GM12892 (cell line): ENCODE results near the gene EML6.

Source experiments
- POLR2A ChIP-seq: IDR thresholded peaks from 2 replicates; pipeline ENCODE4 v1.6.1; 2011; ENCODE audit warnings: low read depth, low read length, control low read depth
- POLR2AphosphoS5 ChIP-seq: IDR thresholded peaks from 2 replicates; pipeline ENCODE4 v1.6.1; 2011; ENCODE audit warnings: low read depth, low read length, control low read depth
- TAF1 ChIP-seq: IDR thresholded peaks from 2 replicates; pipeline ENCODE4 v1.6.1; 2011; ENCODE audit warnings: low read depth, mild to moderate bottlenecking, control low read depth, low read length, borderline replicate concordance

- TF ChIP-seq POLR2AphosphoS5 (no peak), POLR2A (no peak), TAF1 (no peak)
Measured at GRCh38 chr2:54845094-54845493, 121.6 kb downstream of the EML6 start.
